Iris pigment epithelial cell (primary cell): Measurements from ENCODE around the gene CPNE8.

Experiments used
- DNase-seq: peaks from one replicate; pipeline ENCODE4 v3.0.0-alpha.2; 2011; ENCODE audit warnings: low read depth

CPNE8 gene

DNA sequence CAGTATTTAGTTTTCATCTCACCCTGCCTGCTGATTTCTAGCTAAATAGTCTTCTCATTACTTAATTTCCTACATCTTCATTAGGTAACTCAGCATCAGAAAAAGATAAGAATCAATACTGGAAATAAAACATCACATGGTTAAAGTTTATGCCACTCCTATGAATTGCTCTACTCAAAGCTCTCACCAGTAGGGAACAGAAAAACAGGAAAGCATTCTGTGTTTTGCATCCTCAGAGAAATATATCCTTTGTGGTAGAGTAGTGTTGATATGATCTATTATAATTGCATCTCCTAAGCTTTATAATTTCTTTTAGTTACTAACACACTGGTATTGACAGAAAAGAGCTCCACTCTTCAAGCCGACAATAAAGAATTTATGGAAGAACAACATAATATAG, 9.9 kb downstream of the CPNE8 start:
- DNase-seq = no peak

DNA sequence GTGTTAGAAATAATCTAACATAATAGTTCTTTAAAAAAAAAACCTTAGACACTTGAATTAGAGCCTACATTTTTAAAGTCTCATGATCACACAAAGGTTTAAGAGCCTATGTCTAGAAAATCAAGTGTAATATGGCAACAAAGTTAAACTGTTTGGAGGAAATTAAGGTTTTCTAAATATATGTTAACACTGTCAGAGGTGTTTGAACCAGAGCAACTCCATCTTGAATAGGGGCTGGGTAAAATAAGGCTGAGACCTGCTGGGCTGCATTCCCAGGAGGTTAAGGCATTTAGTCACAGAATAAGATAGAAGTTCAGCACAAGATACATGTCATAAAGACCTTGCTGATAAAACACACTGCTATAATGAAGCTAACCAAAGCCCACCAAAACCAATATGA, 12.4 kb downstream of the CPNE8 start:
- no peak for DNase-seq

DNA sequence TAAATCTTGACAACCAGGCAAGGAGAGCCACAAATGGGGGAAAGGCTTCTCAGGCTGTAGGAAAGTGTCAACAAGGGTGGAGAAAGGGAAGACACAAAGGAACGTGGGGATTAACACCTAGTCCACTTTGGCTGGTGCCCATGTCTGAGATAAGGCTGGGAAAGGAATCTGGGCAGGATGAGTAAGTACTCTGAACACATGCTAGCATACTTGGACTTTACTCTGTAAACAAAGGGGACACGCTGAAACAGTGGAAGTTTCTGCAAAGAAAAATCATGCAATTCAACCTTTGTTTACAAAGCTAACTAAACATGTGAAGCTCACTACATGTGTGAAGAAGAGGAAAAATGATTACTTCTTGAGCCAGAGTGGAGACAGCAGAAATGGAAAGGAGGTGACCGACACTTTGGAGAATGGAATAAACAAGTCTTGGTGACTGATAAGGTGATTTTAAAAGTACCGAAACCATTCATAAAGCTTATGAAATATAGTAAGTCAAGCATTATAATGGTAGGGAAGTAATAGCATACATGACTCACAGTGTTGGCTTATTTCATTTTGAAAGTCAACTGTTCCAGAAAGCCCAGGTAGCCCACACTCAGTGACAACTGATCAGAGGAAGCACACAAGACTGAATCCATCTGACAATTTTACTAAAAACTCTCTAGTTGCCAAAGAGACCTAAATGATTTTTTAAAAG, 13.2 kb downstream of the CPNE8 start:
- peak; percentile 38 for DNase-seq

DNA sequence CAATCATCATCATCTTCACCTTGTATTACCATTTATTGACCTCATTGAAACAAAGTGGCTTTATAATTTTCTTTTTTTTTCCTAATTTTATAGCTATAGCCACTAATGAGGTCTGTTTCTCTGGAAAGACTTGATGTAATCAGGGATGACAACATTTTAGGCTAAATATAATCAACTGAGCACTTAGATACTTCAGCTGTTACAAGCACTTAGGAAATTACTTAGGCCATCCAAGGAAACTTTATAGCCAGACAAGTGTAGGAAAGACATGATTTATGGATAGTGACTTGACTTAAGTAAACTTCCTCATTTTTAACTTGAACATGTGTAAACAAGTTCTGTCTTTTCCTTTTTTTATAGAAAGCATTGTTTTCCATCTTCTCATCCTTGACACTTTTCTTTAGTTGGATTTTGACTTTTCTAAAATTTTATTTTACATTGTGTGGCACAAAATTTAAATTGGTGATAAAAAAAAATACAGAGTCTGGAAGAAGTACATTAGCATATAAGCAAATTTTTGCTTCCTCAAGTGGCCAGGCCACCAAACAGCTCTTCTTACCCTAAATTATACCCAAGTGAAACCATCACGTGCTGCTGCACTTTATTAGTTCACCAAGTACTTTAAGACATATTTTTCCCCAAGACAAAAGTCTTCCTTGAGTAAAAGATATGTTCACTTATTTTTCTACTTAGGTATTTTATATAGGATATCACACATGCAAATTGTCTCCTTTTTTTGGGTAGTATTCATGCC, 15.1 kb downstream of the CPNE8 start:
- no peak for DNase-seq

DNA sequence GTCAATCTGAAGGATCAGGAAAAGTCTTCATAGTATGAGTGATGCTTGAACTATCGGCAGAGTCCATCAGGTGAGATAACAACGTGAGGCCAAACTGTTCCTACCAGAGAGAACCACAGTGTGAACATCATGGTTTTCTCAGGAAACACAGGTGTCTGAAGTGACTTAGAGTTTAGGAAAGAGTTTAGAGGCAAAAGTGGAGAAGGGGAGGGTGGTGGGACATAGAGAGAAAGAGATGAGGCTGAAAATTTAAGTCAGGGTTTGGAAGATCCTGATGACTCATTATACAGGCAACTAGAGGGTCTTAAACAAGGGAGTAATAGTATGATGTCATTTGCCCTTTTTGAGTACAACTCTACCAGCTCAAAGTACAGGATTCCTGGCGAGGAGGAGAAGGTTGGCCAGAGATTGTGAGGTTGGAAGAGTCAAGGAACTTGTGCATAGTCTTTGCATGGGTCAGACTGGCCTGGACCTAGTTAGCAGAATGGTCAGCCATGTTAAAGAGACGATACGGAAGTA, 16.0 kb downstream of the CPNE8 start:
- DNase-seq = no peak

DNA sequence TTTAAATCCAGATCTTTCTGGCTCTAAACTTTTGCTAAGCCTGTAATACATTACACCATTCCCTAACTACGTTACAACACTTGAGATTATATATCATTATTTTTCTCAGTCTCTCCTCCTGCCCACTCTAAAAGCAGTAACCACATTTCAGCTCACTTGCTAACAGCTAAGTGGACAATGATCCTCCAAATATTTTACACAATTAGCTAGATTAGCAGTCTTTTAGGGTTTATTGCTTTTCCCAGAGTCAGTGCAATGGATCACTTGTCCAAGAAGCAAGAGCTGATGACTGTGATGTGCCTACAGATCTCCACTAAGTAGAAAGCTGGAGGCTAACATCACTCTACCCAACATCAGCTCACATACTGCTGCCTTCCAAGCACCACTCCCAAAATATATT, 17.6 kb downstream of the CPNE8 start:
- no peak for DNase-seq

DNA sequence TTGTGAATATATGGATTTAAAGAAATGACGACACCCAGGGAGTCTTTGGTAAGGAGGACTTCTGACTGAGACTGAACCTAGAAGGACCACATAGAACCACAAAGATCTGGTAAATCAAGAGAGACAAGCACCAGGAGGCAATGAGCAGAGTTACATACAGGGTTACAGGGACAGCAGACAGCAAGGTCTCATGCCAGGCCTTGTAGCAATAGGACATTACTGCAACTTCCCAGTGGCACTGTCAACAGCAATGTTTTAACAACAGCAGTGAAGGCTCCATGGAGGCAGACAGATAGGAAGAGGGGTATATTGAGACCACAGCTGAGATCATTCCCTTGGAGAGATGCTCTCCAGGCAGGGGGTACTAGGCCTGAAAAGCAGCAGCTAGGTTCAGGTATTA, 18.5 kb downstream of the CPNE8 start:
- DNase-seq = no peak

DNA sequence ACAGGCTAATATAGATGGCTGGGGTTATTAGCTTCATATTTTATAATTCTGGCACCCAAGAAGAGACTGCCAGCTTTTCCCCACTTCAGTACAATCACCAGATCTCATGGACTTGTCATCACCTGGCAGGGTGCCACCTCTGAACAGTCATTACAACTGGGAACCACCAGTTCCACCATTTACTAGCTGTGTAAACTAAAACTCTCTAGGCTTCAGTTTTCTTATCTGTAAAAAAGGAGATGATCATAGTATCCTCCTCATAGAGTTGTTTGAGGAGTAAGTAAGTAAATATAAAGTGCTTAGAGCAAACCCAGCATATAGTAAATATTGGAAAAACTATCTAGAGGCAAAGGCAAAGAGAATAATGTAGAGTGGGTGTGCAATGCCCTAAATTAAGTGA, 19.3 kb downstream of the CPNE8 start:
- DNase-seq = peak; percentile 46

DNA sequence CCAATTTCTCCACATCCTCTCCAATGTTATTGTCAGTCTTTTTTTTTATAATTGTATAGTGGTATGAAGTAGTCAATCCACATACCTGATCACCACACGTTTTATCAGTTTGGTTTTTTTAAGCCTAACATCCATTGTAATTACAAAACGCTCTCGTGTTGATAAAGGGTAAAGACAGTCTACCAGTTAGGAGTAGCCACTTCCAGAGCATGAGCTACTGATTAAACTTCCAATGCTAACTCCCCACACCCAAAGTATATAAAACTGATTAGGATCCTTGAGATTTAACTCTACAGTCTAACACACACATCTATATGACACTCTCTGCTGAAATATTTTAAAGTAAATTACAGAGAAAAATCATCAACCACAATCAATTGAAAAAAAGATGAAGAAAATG, 20.7 kb downstream of the CPNE8 start:
- DNase-seq = no peak

DNA sequence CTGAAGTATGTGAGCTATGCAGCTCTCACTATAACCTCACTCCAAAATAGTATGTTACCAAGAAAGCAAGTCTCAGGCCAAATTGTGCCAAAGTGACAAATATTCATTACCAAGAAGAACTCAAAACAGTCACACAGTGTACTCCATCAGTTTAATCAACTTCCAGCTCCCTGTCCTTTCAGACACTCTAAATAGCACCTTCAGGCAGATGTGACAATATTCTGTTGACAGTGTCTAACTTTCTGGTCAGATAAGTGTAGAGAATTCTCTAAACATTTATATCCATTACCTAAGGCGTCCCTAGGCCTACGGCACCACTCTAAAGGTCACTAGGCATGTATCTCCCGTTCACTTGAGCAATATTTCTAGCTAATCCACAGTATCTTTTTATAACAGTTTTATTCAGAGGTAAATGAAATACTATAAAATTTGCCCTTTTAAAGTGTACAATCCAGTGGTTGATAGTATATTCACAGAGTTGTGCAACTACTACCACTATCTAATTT, 21.7 kb downstream of the CPNE8 start:
- no peak for DNase-seq

DNA sequence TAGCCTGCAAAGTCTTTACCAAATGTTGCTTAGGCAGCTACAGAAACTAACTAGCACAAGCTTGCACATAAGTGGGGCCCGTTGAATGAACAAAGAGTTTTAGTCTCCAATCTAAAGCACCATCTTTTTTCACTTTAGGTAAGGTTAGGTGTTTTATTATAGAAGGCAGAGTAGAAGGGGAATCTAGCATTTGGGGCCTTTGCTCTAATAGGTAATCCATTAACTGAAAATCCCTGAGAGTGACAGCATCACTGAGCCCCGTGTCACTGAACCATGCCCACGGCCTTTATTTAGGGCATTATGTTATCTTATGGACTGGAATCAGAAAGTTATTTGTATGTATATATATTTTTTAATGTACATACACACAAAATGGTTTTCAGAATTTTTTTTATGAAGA, 25.1 kb downstream of the CPNE8 start:
- DNase-seq = no peak

DNA sequence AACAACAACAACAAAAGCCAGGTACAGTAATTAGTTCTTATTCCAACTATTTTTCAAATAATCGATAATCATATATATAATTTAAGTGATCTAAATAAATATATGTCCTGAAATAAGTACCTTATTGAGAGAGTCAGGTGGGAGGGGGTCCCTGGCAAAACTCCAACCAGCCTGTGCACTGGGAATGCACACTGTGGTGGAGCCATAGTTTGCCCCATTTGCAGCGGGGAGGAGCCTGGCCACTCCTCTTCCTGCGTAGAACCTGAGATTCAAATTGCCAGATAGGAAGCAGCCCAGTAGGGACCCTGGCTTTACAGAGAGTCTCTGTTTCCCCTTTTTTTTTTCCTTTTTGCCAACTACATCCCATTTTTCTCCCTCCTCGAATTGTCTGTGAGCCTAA, 26.4 kb downstream of the CPNE8 start:
- no peak for DNase-seq

DNA sequence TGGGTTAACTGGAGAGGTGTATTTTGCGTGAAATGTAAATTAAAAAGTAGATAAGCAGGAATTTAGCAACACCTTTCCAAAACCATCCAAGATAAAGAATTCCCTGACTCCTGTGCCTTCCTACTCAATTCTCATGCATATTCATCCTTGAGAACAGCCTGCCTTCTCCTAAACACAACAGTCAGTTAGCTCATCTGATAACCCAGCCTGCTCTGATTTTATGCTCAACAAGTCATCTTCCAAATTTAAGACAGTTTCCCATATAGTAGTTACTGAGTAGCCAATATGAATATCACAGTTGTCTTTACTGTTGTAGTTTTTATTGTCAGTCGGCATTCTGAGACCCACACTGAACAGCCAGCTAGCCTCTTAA, 27.1 kb downstream of the CPNE8 start:
- no peak for DNase-seq

DNA sequence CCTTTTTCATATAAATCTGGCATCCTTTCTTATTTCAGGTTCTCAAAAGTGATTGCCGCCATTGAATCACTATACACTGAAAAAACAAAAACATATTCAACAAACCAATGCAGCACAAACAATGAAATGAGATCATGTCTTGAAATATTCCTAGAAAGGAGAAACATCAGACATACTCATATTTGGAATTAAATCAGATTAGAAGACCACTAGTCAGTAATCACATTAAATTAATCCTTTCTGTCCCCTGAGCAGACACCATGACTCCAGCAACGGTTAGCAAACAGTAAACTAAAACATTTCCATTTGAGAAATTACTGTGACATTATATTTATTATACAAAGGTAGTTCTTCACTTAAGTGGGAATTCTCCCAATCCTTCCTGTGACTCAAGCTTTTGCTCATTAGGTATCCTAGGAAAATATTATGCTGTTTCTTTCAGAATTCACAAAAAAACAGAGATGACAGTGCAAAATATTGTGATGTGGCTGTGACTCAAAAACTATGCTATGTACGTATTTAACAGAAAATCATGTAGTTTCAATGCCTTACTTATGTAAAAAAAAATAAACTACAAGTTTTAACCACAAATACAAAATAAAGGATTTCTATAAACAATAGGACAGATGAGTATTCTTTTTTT, 29.7 kb downstream of the CPNE8 start:
- DNase-seq = no peak

DNA sequence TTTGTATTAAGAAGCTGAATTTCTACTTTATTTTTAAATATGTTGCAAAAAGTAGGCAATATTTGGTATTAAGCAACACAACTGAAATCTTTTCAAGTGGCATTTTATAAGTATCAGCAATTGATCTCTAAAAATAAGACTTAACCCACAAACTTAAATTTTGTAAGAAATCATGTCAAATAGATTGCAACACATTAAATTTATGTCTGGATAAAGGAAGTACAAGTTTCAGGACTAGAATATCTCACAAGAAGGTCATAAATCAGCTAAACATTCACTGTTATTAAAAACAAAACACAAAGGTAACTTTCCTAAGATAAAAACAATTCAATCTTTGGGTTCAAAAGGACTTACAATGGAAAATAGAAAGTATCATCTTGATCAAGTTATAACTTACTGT, 32.8 kb downstream of the CPNE8 start:
- no peak for DNase-seq

DNA sequence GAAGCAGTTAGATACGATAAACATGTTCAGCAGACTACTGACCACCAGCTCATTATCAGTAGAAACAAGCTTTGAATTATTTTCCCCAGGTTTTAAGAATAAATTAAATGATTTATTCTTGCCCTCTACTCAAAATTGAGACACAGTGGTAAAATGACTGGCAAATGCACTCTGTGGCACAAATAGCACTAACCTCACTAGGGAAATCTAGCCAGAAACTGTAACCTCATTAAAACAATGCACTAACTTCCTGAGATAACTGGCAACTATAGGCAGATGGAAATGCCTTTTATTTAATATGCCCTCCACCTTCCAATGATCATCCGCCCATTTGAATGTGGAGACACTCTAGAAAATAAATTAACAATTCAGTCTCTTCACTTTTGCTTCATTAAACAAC, 33.2 kb downstream of the CPNE8 start:
- no peak for DNase-seq

DNA sequence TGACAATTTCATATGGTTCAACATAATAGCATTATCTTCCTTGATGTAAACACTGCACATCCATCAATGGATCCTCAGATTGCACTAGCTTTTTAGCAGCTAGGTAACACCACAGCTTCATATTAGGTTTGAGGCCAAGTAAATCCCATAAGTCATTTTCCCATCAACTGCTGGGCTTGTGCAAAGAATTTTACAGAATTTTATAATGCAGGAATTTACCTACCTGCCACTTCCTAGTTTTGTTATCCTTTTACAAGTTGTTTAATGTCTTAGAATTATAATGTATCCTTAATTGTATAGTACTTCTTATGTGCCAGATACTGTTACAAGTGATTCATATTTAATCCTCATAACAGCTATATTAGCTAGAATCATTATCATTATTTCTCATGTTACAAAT, 36.4 kb downstream of the CPNE8 start:
- no peak for DNase-seq

DNA sequence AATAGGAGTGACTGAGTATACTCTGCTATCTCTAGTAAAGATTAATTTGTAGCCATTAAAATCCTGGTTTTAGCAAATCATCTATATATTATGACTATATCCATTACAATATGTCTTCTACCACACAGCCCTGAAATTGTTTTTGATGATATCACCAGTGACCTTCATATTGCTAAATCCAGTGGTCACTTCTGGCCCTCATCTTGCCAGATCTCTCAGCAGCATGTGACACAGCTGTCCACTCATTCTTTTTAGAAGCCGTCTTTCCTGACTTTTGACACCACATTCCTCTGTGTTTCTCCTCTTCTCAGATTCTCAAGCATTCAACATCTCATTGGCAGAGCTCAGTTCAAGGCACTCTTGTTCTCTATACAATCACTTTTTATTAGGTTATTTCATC, 54.9 kb downstream of the CPNE8 start:
- DNase-seq = peak; percentile 21

DNA sequence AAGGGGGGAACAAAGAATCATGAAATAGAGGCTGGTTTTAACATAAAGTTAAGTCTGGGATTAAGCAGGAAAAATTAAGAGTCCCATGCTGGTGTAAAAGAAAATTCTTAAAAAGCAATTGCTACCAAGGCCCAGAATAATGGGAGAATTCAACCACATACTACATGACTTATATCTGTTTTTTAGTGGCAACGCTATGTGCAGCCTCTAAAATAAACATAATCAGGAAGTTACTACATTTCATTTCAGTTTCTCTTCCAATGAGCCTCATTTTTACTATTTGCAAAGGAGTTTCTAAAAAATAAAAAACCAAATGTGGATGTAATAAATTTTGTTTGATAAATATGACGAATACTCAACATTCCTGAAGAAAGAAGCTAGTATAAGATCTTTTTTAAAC, 58.1 kb downstream of the CPNE8 start:
- no peak for DNase-seq

DNA sequence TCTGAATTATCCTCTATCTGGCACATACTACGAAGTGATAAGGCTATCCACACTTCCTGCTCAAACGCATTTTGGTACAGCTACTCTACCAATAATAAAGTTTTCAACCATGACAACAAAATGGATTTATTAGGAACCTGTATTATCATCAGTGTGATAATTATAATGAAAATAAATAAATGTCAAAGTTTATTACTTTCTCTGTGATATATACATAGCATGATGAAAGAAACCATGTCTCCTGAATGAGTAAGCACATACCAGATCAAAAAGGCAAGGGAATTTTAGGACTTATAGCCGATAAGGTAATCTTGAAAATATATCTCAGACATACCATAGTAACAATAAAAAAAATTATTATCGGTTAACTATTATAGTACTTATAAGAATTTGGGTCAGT, 61.1 kb downstream of the CPNE8 start:
- DNase-seq = no peak

DNA sequence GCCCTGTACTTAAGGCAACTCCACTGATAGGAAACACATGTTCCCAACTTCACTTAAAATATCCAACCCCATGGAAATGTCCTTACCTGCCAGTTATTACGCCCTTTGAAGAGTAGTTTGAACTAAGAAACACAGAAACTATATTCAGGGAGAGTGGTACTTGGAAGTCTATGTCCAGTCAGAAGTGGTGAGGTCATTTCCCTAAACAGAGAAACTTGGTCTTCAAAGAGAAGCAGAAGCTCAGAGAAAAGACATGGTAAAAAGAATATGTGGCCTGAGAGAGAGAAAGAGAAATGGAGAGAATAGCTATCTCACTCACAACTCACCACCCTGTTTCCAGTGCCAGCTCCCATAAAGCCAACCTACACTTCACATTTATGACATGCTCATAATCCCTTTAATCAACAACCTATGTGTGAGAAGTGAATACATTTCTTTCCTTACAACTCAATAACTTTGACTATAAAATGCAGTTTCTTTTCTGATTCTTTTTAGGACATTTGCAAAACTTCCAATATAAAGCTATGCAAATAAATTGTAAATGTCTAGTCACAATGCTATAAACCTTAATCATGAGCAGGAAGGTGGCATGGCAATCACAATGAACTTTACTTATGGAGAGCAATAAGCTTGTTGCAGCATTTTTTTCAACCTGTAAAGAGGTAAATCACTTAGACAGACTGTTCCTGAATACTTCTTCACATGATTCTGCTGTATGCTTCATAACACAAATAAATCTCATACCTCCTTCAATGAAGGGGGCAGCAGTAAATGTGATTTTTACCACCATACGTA, 67.1 kb downstream of the CPNE8 start:
- DNase-seq = no peak

DNA sequence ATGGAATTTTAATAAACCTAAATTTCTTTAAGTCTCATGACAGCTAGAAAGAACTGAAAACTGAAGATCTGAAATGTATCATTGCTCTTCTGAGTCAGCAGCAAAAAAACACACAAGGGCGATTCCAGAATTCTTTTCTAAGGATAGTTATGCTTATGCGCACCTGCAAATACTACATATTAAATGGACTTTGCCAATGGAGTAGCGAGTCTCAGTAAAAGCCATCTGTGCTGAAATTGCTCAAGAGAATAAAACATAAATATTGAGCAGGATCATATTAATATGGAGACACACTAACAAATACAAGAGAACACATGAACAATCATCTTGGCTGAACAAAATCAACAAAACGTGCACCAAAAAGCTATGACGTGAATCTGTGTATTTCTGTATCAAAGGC, 73.7 kb downstream of the CPNE8 start:
- no peak for DNase-seq
